ENCODE measurements around the gene CD99.

- no peak for TF ChIP-seq CTCF (IDR thresholded peaks at IDR 0.05)
- TF ChIP-seq POLR2A (IDR thresholded peaks at IDR 0.05), result no peak
- TF ChIP-seq POLR2AphosphoS5 (IDR thresholded peaks at IDR 0.05; ENCODE audit: insufficient read depth in 1 of 2, low read depth in 1 of 2), result no peak
These were observed 70.2 kb downstream of the CD99 start for GRCh38 chrX:2761246-2761645.

Data from vagina (tissue), 2 donors.